HepG2 (cell line): ENCODE results near the gene ESF1. TPM values are rescaled to one million over a fixed set of nuclear protein-coding genes. Genes with fewer than 3 reads are reported as not detected.

Source experiments
- CBFB ChIP-seq: sonication (generic); formaldehyde crosslinking; IDR thresholded peaks from 2 replicates; pipeline ENCODE4 v1.4.0; 2020; ENCODE audit warnings: missing genetic modification reagents
- CCDC6 ChIP-seq: sonication (generic); formaldehyde crosslinking; IDR thresholded peaks from 2 replicates; pipeline ENCODE4 v1.8.1; 2022; ENCODE audit warnings: mild to moderate bottlenecking, missing genetic modification reagents, moderate library complexity
- CENPT ChIP-seq: sonication (generic); formaldehyde crosslinking; IDR thresholded peaks from 2 replicates; pipeline ENCODE4 v1.8.0; 2022; ENCODE audit warnings: low read depth, mild to moderate bottlenecking, moderate library complexity, missing genetic modification reagents
- FOSL2 ChIP-seq: sonication (generic); formaldehyde crosslinking; IDR thresholded peaks from 2 replicates; pipeline ENCODE4 v1.4.0; 2020; ENCODE audit warnings: missing genetic modification reagents
- HNF1A ChIP-seq, 2 experiments: sonication (generic) in 1 of 2; formaldehyde crosslinking in 1 of 2; IDR thresholded peaks; 2 replicates each; pipeline versions ENCODE4 v1.4.0 to v1.6.1; 2016 to 2020; ENCODE audit warnings: borderline replicate concordance in 1 of 2, low read depth in 1 of 2, mild to moderate bottlenecking in 1 of 2, missing genetic modification reagents in 1 of 2
- ISX ChIP-seq: sonication (generic); formaldehyde crosslinking; conservative IDR thresholded peaks from 2 replicates; pipeline ENCODE4 v1.5.0; 2020; ENCODE audit warnings: missing genetic modification reagents
- KLF16 ChIP-seq, 2 experiments: sonication (generic) in 1 of 2; formaldehyde crosslinking in 1 of 2; IDR thresholded peaks; 2 replicates each; pipeline versions ENCODE4 v1.6.1 to v1.8.0; 2016 to 2023; ENCODE audit warnings: missing genetic modification reagents in 2 of 2, missing compliant biosample characterization in 1 of 2
- MTF2 ChIP-seq: sonication (generic); formaldehyde crosslinking; IDR thresholded peaks from 2 replicates; pipeline ENCODE4 v1.5.0; 2020; ENCODE audit warnings: missing genetic modification reagents, borderline replicate concordance
- PRDM15 ChIP-seq: sonication (generic); formaldehyde crosslinking; IDR thresholded peaks from 2 replicates; pipeline ENCODE4 v1.4.0; 2020; ENCODE audit warnings: missing genetic modification reagents
- SYNCRIP ChIP-seq: fragments of 200-400 bp; formaldehyde crosslinking; IDR thresholded peaks from 2 replicates; pipeline ENCODE4 v1.6.1; 2018; ENCODE audit warnings: mild to moderate bottlenecking, low read depth, low read length; ENCODE audit not compliant: insufficient read depth
- TBX2 ChIP-seq: sonication (generic); formaldehyde crosslinking; IDR thresholded peaks from 2 replicates; pipeline ENCODE4 v1.5.0; 2020; ENCODE audit warnings: missing genetic modification reagents, mild to moderate bottlenecking, borderline replicate concordance
- ZBTB39 ChIP-seq: sonication (generic); formaldehyde crosslinking; IDR thresholded peaks from 2 replicates; pipeline ENCODE4 v1.5.0; 2020; ENCODE audit warnings: missing genetic modification reagents
- ZFP36L1 ChIP-seq: sonication (generic); formaldehyde crosslinking; IDR thresholded peaks from 2 replicates; pipeline ENCODE4 v1.8.0; 2022; ENCODE audit warnings: mild to moderate bottlenecking, missing genetic modification reagents, moderate library complexity
- ZNF263 ChIP-seq: sonication (generic); formaldehyde crosslinking; IDR thresholded peaks from 2 replicates; pipeline ENCODE4 v1.4.0; 2020; ENCODE audit warnings: missing genetic modification reagents
- ZNF552 ChIP-seq: sonication (generic); formaldehyde crosslinking; IDR thresholded peaks from 2 replicates; pipeline ENCODE4 v1.9.0; 2022; ENCODE audit warnings: missing genetic modification reagents, mild to moderate bottlenecking, borderline replicate concordance
- ZNF567 ChIP-seq: sonication (generic); formaldehyde crosslinking; IDR thresholded peaks from 2 replicates; pipeline ENCODE4 v1.8.1; 2023; ENCODE audit warnings: mild to moderate bottlenecking, missing genetic modification reagents, borderline replicate concordance
- ZNF780A ChIP-seq: sonication (generic); formaldehyde crosslinking; IDR thresholded peaks from 2 replicates; pipeline ENCODE4 v1.8.0; 2022; ENCODE audit warnings: mild to moderate bottlenecking, missing genetic modification reagents, moderate library complexity
- polyA plus RNA-seq, 8 experiments: library from polyadenylated mRNA; depleted of rRNA in 3 of 8; stranded (reverse) in 7 of 8; unstranded in 1 of 8; fragments of >200 nt; fragmentation: Illumina TruSeq in 4 of 8; extraction: Trizol in 4 of 8; gene quantifications; 2 replicates each; pipeline versions ENCODE4 v1.2.1 to v1.2.3, GENCODE V29; 2011 to 2016; ENCODE audit warnings: low read depth in 4 of 8, missing spikeins in 1 of 8, mixed read lengths in 1 of 8; ENCODE audit not compliant: insufficient read depth in 1 of 8
- total RNA-seq, 5 experiments: library from RNA; depleted of rRNA; stranded (reverse); fragments of >200 nt; fragmentation: Illumina TruSeq; extraction: Trizol; gene quantifications; 2 replicates each; pipeline ENCODE4 v1.2.3, GENCODE V29; 2016; ENCODE audit warnings: low read depth in 1 of 5

Gene ESF1
- total and polyA plus RNA-seq, 2 of the 13 experiments (the other 11 are each of a cell fraction or from before 2014, with no cell fraction given): 7.3 to 66.9 TPM

GRCh38 chr20:13784893-13785715, at the start of gene ESF1, which contains the start of gene NDUFAF5 (continued):
- TF ChIP-seq HNF1A (IDR thresholded peaks at IDR 0.05; ENCODE audit: low read depth) (peak; percentile 75), HNF1A (CRISPR knock-in tag; IDR thresholded peaks at IDR 0.05; ENCODE audit: borderline replicate concordance) (peak; percentile 61), ZNF567 (peak; percentile 75; the same call in 1 of the 2 replicates), ZFP36L1 (peak; percentile 87), ZNF780A (CRISPR knock-in tag) (peak; percentile 97), ZBTB39 (no peak), CCDC6 (peak; percentile 99), KLF16 (CRISPR knock-in tag; IDR thresholded peaks at IDR 0.05) (peak; percentile 60 to 97; a peak in 3 of 4 replicates), TBX2 (peak; percentile 97; the same call in 1 of the 2 replicates), ZNF552 (CRISPR knock-in tag) (peak; percentile 93; the same call in 1 of the 2 replicates), MTF2 (CRISPR knock-in tag) (peak; percentile 48; the same call in 1 of the 2 replicates), SYNCRIP (no peak), ZNF263 (CRISPR knock-in tag) (peak; percentile 72), CBFB (CRISPR knock-in tag) (peak; percentile 97), ISX (CRISPR knock-in tag) (peak; percentile 82; the same call in 1 of the 2 replicates), CENPT (CRISPR knock-in tag) (peak; percentile 73; the same call in 1 of the 2 replicates), PRDM15 (peak; percentile 56), FOSL2 (CRISPR knock-in tag) (peak; percentile 86)
